ENCODE data around the gene DHX40.

- TF ChIP-seq ARID5B (CRISPR knock-in tag; IDR thresholded peaks at IDR 0.05): no peak
- TF ChIP-seq FOXM1 (CRISPR knock-in tag; IDR thresholded peaks at IDR 0.05): no peak
- no peak for TF ChIP-seq EZH2 (conservative IDR thresholded peaks at IDR 0.05; ENCODE audit: low read depth, low read length)
- no peak for TF ChIP-seq HINFP (CRISPR knock-in tag; IDR thresholded peaks at IDR 0.05; ENCODE audit: low read depth)
- TF ChIP-seq HNRNPH1 (optimal IDR thresholded peaks at IDR 0.05; ENCODE audit: low read depth, low read length): no peak
- TF ChIP-seq ZNF383 (CRISPR knock-in tag; IDR thresholded peaks at IDR 0.05; ENCODE audit: borderline replicate concordance): no peak
- TF ChIP-seq ZNF552 (CRISPR knock-in tag; IDR thresholded peaks at IDR 0.05; ENCODE audit: borderline replicate concordance): no peak
- no peak for TF ChIP-seq SRSF4 (IDR thresholded peaks at IDR 0.05; ENCODE audit: low read depth, low read length, poor library complexity, severe bottlenecking)
- no peak for TF ChIP-seq TAF1 (CRISPR knock-in tag; IDR thresholded peaks at IDR 0.05)
- TF ChIP-seq ZNF747 (CRISPR knock-in tag; IDR thresholded peaks at IDR 0.05; ENCODE audit: borderline replicate concordance): no peak
These were observed 31.7 kb upstream of the DHX40 start for GRCh38 chr17:59533694-59534093.

All from HepG2 (cell line).